Esophagus muscularis mucosa (tissue), 4 donors: ENCODE measurements around the gene CNOT2.

Experiments used
- EP300 ChIP-seq: sonication (generic); formaldehyde crosslinking; IDR thresholded peaks from one replicate; pipeline ENCODE4 v1.6.1; 2017; ENCODE audit warnings: antibody characterized with exemption
- POLR2A ChIP-seq: fragments of 450-650 bp; IDR thresholded peaks from one replicate; pipeline ENCODE4 v1.6.1; 2017; ENCODE audit warnings: antibody characterized with exemption, moderate library complexity, mild to moderate bottlenecking, low read depth
- POLR2AphosphoS5 ChIP-seq, 2 donors: sonication (generic); formaldehyde crosslinking; IDR thresholded peaks; one replicate each; pipeline ENCODE4 v1.6.1; 2017; ENCODE audit warnings: antibody characterized with exemption in 2 of 2
- TF ChIP-seq, protein P1 (sequence below), 3 experiments: fragments of 200-600 bp in 2 of 3; fragments of 450-650 bp in 1 of 3; sonication (generic) in 2 of 3; IDR thresholded peaks; one replicate each; pipeline ENCODE4 v1.5.1; 2017 to 2019; ENCODE audit warnings: antibody characterized with exemption in 3 of 3, mild to moderate bottlenecking in 2 of 3, moderate library complexity in 1 of 3

DNA sequence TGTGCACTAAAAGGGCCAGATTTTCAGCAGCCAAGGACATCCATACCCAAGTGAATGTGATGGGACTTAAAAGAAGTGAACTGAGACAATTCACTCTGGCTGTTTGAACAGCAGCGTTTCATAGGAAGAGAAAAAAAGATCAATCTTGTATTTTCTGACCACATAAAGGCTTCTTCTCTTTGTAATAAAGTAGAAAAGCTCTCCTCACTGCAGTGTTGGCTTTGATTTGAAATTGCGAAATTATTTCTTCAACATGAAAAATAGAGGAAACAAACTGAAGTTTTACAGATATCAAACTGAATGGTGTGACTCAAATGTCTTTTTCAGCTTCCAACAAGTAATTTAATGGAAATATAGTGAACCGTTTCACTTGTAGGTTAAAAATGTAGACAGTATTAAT is 111.6 kb downstream of the CNOT2 start:
- TF ChIP-seq, protein P1, sequence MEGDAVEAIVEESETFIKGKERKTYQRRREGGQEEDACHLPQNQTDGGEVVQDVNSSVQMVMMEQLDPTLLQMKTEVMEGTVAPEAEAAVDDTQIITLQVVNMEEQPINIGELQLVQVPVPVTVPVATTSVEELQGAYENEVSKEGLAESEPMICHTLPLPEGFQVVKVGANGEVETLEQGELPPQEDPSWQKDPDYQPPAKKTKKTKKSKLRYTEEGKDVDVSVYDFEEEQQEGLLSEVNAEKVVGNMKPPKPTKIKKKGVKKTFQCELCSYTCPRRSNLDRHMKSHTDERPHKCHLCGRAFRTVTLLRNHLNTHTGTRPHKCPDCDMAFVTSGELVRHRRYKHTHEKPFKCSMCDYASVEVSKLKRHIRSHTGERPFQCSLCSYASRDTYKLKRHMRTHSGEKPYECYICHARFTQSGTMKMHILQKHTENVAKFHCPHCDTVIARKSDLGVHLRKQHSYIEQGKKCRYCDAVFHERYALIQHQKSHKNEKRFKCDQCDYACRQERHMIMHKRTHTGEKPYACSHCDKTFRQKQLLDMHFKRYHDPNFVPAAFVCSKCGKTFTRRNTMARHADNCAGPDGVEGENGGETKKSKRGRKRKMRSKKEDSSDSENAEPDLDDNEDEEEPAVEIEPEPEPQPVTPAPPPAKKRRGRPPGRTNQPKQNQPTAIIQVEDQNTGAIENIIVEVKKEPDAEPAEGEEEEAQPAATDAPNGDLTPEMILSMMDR (IDR thresholded peaks at IDR 0.05): no peak
- TF ChIP-seq POLR2A (no peak), EP300 (no peak), POLR2AphosphoS5 (IDR thresholded peaks at IDR 0.05) (no peak)
